ENCODE results near the gene ELAVL2.

ELAVL2 gene

DNA sequence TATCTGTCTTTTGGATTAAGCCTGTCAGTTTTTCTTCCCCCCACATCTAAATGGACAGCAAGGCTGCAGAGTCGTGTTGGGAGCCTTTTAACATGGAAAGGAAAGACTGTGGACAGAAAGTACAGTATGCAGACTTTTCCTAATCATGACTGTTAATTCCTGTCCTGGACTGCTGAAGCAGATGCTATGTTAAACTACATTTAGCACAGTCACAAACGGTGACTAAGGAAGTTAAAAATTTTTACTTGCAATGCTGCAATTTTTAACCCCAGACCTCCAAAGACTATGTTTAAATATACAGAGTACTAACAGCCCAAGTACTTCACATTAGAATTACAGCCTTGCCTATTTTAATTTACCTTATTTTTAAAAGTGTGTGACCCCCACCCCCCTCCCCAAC, 51.8 kb downstream of the ELAVL2 start:
- Histone ChIP-seq H3K4me1 (ENCODE audit: insufficient read depth, low read length) (peaks cover 12% of the 10 kb centered on the region), H2AFZ (ENCODE audit: low read depth, low read length) (no peak overlapping the region), H3K27me3 (ENCODE audit: insufficient read depth, low read length) (no peaks in the 10 kb centered on the region), H3K4me3 (ENCODE audit: low read length) (no peak overlapping the region), H3K36me3 (ENCODE audit: insufficient read depth, low read length) (peaks cover 3% of the 10 kb centered on the region), H3K9me3 (ENCODE audit: low read length) (peaks cover 3% of the 10 kb centered on the region)

DNA sequence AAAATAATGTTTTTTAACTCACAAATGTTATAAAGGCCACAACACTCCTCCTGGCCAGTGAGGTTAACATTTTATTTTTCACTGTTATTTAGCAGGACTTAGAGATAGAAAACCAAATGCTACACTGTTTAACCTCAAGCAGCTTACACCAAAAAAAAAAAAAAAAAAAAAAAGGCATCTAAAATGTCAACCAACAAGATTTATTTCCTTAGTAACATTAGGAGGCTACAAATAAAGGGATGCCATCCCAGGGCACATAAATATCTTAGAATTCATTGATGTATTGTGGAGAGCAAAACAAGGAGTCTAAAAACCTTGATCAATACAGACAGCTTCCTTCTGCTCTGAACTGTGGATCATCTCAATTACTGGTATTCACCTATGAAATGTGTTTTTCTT, 53.7 kb downstream of the ELAVL2 start:
- Histone ChIP-seq H3K9me3 (ENCODE audit: low read length) (peaks cover 3% of the 10 kb centered on the region), H3K4me1 (ENCODE audit: insufficient read depth, low read length) (no peaks in the 10 kb centered on the region), H3K36me3 (ENCODE audit: insufficient read depth, low read length) (peaks cover 3% of the 10 kb centered on the region), H3K4me3 (ENCODE audit: low read length) (no peak overlapping the region), H2AFZ (ENCODE audit: low read depth, low read length) (no peak overlapping the region), H3K27me3 (ENCODE audit: insufficient read depth, low read length) (no peaks in the 10 kb centered on the region)

DNA sequence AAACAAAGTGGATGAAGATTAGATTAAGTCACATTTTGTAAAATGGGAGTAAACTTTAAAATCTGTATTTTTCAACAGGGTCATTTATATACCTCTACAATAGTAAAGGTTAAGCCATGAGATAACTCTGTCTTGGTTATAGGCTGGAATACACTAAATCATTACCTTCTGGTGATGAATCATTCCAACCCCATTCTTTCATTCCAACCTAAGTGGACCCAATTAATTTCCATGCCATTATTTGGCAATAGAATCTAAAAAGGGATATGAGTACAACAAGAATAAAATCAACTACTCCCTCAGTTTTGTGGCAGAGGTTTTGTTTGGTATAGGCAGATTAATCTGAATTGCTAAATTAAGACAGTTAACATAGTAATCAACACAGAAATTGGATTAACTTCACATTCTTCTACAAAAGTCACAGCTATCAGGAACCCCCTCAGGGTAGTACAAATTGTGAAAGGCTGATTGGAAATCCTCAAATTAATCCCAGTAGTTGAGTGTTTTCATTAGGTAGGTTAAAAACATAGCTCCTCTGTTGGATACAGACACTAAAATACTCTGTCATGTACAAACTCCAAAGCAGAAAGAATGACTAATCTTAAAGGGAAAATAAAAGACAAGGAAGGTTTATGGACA, 54.2 kb downstream of the ELAVL2 start:
- H3K27me3 ChIP-seq (ENCODE audit: insufficient read depth, low read length) = no peaks in the 10 kb centered on the region
- no peaks in the 10 kb centered on the region for H3K4me1 ChIP-seq (ENCODE audit: insufficient read depth, low read length)
- peaks cover 3% of the 10 kb centered on the region for H3K9me3 ChIP-seq (ENCODE audit: low read length)
- no peak overlapping the region for H3K4me3 ChIP-seq (ENCODE audit: low read length)
- peaks cover 3% of the 10 kb centered on the region for H3K36me3 ChIP-seq (ENCODE audit: insufficient read depth, low read length)
- no peak overlapping the region for H2AFZ ChIP-seq (ENCODE audit: low read depth, low read length)

DNA sequence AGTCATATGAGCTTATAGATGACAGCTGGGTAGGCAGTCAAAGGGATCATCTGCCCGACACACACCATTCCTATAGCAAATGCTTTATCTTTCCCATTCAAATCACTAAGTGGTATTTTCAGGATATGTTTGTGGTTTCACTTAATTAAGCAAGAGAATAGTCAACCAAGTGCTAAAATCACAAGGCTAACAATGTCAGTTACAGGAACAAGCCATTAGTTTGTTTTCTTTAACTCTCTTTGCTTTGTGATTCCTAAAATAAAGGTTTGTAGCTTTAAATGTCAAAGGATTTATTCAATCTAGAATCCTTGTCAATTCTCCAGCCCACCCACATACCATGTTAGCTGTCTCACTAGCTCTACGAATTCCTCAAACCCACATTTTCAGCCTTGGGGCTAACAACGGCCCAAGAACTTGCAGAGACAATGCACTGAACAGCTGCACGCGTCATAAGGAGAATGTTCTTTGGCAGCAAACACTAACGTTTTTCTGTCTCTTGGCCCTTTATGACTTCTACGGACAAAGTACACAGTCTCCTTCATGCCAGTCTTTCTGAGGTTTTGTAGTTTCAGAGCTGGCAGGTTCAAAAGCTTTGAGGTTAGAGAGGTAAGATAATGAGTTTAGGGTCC, 56.6 kb downstream of the ELAVL2 start:
- Histone ChIP-seq H3K9me3 (ENCODE audit: low read length) (peaks cover 3% of the 10 kb centered on the region), H3K27me3 (ENCODE audit: insufficient read depth, low read length) (no peaks in the 10 kb centered on the region), H3K4me3 (ENCODE audit: low read length) (no peak overlapping the region), H3K36me3 (ENCODE audit: insufficient read depth, low read length) (peaks cover 5% of the 10 kb centered on the region), H3K4me1 (ENCODE audit: insufficient read depth, low read length) (no peaks in the 10 kb centered on the region), H2AFZ (ENCODE audit: low read depth, low read length) (no peak overlapping the region)

DNA sequence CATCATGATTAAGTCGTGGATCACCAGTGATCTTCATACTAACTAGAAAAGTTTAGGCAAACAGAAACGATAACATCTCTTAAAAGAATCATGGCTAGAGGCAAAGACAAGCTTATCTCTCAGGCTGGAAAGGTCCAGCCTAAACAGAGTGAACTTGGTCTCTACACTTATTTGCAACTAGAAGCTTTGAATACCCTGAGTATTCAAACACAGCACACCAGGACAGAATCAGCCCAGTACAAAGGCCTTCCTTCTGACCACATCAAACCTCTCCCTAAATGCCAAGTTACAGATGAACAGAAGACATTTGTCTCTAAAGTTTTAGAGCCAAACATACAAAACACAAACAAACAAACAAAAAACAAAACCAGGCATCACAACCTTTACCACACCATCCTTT, 57.2 kb downstream of the ELAVL2 start:
- Histone ChIP-seq H2AFZ (ENCODE audit: low read depth, low read length) (no peak overlapping the region), H3K9me3 (ENCODE audit: low read length) (peaks cover 3% of the 10 kb centered on the region), H3K4me3 (ENCODE audit: low read length) (no peak overlapping the region), H3K27me3 (ENCODE audit: insufficient read depth, low read length) (no peaks in the 10 kb centered on the region), H3K4me1 (ENCODE audit: insufficient read depth, low read length) (peaks cover 4% of the 10 kb centered on the region), H3K36me3 (ENCODE audit: insufficient read depth, low read length) (peaks cover 5% of the 10 kb centered on the region)

DNA sequence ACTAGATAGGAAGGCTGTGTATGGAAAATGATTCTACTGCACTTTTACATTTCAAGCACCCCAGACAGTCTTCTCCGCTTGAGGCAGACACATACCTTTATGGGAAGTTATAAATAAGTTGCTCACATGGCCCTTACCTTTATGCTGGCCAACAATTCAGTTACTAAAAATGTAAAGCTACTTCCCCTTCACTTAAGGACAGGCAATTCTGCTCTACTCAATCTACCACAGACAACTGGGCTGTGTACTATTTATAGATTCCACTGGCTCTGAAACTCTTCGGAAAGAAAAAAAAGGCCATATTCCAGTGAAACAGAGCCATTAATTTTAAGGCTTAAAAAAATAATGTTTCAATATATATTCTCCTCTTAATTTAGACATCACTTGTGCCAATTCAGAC, 59.4 kb downstream of the ELAVL2 start:
- H3K4me3 ChIP-seq (ENCODE audit: low read length) = no peak overlapping the region
- H3K36me3 ChIP-seq (ENCODE audit: insufficient read depth, low read length) = peaks cover 11% of the 10 kb centered on the region
- H3K4me1 ChIP-seq (ENCODE audit: insufficient read depth, low read length) = peaks cover 4% of the 10 kb centered on the region
- H3K9me3 ChIP-seq (ENCODE audit: low read length) = peaks cover 3% of the 10 kb centered on the region
- H2AFZ ChIP-seq (ENCODE audit: low read depth, low read length) = no peak overlapping the region
- H3K27me3 ChIP-seq (ENCODE audit: insufficient read depth, low read length) = no peaks in the 10 kb centered on the region

DNA sequence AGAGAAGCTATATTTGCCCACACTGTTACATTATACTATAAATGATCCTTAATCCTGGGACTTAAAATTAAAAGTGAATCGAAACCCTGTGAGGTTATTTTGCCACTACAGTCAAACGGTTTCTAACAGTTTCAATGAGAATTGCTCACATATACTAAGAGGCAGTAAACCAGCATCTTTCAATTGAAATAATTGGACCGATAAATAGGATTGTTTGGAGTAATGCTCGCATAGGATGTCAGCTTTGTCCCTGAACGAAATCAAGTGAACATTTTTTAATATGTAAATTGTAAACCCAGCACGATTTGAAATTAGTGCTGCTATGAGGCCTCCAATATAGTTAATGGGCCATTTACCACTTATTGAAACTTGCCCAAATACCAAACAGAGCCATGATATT, 60.5 kb downstream of the ELAVL2 start:
- Histone ChIP-seq H2AFZ (ENCODE audit: low read depth, low read length) (no peak overlapping the region), H3K4me1 (ENCODE audit: insufficient read depth, low read length) (peaks cover 4% of the 10 kb centered on the region), H3K27me3 (ENCODE audit: insufficient read depth, low read length) (no peaks in the 10 kb centered on the region), H3K36me3 (ENCODE audit: insufficient read depth, low read length) (peaks cover 18% of the 10 kb centered on the region), H3K4me3 (ENCODE audit: low read length) (no peak overlapping the region), H3K9me3 (ENCODE audit: low read length) (peaks cover 3% of the 10 kb centered on the region)

DNA sequence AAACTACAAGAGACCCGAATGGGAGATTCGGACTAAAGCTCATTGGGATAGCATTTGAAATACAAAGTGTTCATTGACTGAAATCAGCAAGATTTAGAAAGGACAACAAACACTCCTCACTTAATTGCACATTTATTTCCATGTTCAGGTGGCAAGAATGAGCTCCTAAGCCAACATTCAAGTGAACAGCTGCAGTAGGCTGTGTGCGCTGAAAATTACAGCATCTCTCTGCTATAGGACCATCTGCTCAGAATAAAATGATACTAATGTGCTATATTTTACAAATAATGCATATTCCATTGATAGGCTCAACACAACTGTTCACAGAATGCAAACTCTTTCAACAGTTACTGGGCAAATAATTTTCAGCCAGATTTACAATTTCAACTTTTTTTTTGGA, 61.8 kb downstream of the ELAVL2 start:
- H3K4me1 ChIP-seq (ENCODE audit: insufficient read depth, low read length) = peaks cover 4% of the 10 kb centered on the region
- peaks cover 26% of the 10 kb centered on the region for H3K36me3 ChIP-seq (ENCODE audit: insufficient read depth, low read length)
- no peak overlapping the region for H3K4me3 ChIP-seq (ENCODE audit: low read length)
- H3K9me3 ChIP-seq (ENCODE audit: low read length) = no peaks in the 10 kb centered on the region
- no peak overlapping the region for H2AFZ ChIP-seq (ENCODE audit: low read depth, low read length)
- H3K27me3 ChIP-seq (ENCODE audit: insufficient read depth, low read length) = no peaks in the 10 kb centered on the region

DNA sequence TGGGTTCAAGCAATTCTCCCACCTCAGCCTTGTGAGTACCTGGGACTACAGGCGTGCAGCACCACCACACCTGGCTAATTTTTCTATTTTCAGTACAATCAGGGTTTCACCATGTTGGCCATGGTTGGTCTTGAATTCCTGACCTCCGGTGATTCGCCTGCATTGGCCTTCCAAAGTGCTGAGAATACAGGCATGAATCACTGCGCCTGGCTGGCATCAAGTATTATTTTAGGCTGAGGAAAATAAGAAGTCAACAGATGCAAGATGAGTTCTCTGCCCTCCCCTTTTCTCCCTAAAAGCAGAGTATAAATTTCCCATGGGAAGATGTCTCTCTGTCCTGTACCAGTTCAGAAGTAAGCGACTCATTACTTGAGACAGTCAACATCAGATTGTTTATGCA, 71.5 kb downstream of the ELAVL2 start:
- H3K9me3 ChIP-seq (ENCODE audit: low read length) = no peaks in the 10 kb centered on the region
- H3K4me1 ChIP-seq (ENCODE audit: insufficient read depth, low read length) = no peaks in the 10 kb centered on the region
- H3K36me3 ChIP-seq (ENCODE audit: insufficient read depth, low read length) = peaks cover 28% of the 10 kb centered on the region
- no peaks in the 10 kb centered on the region for H3K27me3 ChIP-seq (ENCODE audit: insufficient read depth, low read length)
- no peak overlapping the region for H3K4me3 ChIP-seq (ENCODE audit: low read length)
- no peak overlapping the region for H2AFZ ChIP-seq (ENCODE audit: low read depth, low read length)

DNA sequence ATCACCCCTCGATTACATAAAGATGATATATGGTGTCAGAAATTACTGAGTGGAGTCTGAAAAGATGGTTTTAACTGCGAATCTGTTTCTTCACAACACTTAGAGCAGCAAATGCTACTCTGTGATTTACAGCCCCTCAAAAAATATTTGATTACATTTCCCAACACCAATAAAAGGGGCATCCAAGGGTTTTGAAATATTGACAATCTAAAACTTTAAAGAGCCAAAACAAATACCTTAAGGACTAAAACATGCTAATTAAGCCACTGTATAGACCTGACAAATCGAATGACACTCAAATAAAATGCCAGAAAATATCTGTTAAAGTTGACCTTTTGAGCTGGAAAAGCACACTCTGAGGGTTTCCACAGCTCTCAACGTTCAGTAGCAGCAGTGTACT, 73.2 kb downstream of the ELAVL2 start:
- Histone ChIP-seq H3K36me3 (ENCODE audit: insufficient read depth, low read length) (peaks cover 31% of the 10 kb centered on the region), H3K27me3 (ENCODE audit: insufficient read depth, low read length) (no peaks in the 10 kb centered on the region), H3K4me3 (ENCODE audit: low read length) (no peak overlapping the region), H3K9me3 (ENCODE audit: low read length) (no peaks in the 10 kb centered on the region), H2AFZ (ENCODE audit: low read depth, low read length) (no peak overlapping the region), H3K4me1 (ENCODE audit: insufficient read depth, low read length) (no peaks in the 10 kb centered on the region)

DNA sequence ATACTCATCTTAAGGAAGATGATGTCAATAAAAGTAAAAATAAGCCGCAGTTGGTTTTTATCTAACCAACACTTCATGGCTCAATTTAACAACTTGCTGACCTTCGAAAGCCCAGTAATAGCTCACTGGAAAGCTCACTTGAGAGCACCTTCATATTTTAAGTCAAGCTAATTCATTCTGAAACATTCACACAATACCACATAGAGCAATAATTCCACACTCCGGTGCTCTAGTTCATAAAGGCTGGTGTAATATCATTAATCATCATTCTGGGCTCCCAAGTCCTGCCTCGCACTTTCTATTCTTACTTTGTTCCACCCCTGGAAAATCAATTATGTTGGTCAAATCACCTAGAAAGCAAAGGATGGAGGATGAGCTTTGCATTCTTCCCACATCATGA, 74.4 kb downstream of the ELAVL2 start:
- H2AFZ ChIP-seq (ENCODE audit: low read depth, low read length) = no peak overlapping the region
- H3K4me1 ChIP-seq (ENCODE audit: insufficient read depth, low read length) = no peaks in the 10 kb centered on the region
- H3K9me3 ChIP-seq (ENCODE audit: low read length) = no peaks in the 10 kb centered on the region
- peaks cover 20% of the 10 kb centered on the region for H3K36me3 ChIP-seq (ENCODE audit: insufficient read depth, low read length)
- H3K27me3 ChIP-seq (ENCODE audit: insufficient read depth, low read length) = no peaks in the 10 kb centered on the region
- H3K4me3 ChIP-seq (ENCODE audit: low read length) = no peak overlapping the region

DNA sequence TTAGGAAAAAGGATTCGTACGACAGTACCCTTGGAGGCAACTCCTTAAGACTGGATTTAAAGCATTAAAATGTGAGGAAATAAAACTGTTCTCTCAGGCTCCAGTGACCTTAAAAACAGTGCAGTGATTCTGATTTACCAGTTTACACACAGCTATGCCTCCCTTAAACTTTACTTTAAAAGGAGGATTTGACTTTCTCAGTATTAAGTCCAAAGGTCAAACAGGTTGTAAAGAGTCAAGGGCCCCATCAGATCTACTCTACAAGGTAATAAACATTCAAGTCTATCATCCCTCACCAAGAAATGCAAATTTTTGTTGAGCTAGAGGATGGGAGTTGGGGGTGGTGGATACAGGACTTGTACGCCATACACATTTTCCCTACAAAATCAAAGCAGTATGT, 75.2 kb downstream of the ELAVL2 start:
- Histone ChIP-seq H3K27me3 (ENCODE audit: insufficient read depth, low read length) (no peaks in the 10 kb centered on the region), H2AFZ (ENCODE audit: low read depth, low read length) (no peak overlapping the region), H3K36me3 (ENCODE audit: insufficient read depth, low read length) (peaks cover 20% of the 10 kb centered on the region), H3K9me3 (ENCODE audit: low read length) (no peaks in the 10 kb centered on the region), H3K4me3 (ENCODE audit: low read length) (no peak overlapping the region), H3K4me1 (ENCODE audit: insufficient read depth, low read length) (no peaks in the 10 kb centered on the region)

DNA sequence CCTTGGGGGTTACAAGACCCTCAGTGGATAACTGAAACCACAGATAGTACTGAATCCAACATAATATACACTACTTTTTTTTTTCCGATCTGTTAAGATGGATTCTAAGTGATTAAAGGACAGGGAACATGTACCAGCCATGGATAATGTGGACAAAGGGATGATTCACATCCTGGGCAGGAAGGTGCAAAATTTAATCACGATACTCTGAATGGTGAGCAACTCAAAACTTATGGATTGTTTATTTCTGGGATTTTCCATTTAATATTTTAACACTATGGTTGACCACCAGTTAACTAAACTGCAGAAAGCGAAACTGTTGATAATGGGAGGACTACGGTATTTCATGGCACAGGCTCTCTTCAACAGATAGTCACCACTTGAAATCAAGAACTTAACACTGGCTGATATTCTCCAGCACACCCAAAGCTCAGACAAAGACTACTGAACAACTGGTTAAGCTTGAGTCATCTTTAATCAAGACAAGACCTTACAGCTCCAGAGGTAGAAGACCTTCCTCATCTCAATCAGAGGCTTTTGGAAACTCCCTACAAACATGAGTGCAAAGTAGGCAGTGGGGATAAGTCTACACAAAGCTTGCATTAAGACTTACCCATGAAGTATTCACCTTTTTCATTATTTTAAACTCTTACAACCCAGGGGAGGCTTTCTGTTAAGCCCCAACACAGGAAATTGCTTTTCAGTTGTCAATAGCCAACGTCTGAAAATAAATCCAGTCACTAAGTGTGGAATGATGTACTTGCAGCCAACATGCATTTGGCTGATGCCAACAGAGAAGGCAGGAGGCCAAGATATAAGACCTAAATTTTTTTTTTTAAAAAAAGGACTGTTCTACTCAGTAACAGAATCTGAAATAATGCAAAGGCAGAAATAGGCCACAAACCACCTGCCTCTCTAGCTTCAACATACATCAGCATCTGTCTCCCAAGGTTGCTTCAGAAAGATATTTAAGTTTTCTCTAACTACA, 78.7 kb downstream of the ELAVL2 start:
- Histone ChIP-seq H2AFZ (ENCODE audit: low read depth, low read length) (no peak overlapping the region), H3K4me1 (ENCODE audit: insufficient read depth, low read length) (no peaks in the 10 kb centered on the region), H3K27me3 (ENCODE audit: insufficient read depth, low read length) (no peaks in the 10 kb centered on the region), H3K36me3 (ENCODE audit: insufficient read depth, low read length) (peaks cover 11% of the 10 kb centered on the region), H3K4me3 (ENCODE audit: low read length) (no peak overlapping the region), H3K9me3 (ENCODE audit: low read length) (no peaks in the 10 kb centered on the region)
